Endothelial cell of umbilical vein (primary cell): Measurements from ENCODE around the gene CHSY3. TPM values are rescaled to one million over a fixed set of nuclear protein-coding genes. Genes with fewer than 3 reads are reported as not detected.

Source experiments
- BruUV-seq: library from RNA; stranded (reverse); fragments of 400-500 nt; replicated peaks from 2 replicates; lab custom pipeline; 2021; lab: Mats Ljungman, UMichigan
- CTCF ChIA-PET: fragments of 300-600, 350-600 bp; sonication (Branson Sonifier 250); formaldehyde crosslinking; loops from one replicate; lab custom pipeline; 2021; ENCODE audit warnings: antibody characterized with exemption, inconsistent platforms; lab: Charles Lee
- POLR2A ChIA-PET: fragments of 300-600, 350-600 bp; sonication (Branson Sonifier 250); formaldehyde crosslinking; loops from one replicate; lab custom pipeline; 2021; ENCODE audit warnings: antibody characterized with exemption, inconsistent platforms; lab: Charles Lee
- DNase-seq: peaks from one replicate; pipeline ENCODE4 v3.0.0-alpha.2; 2011; ENCODE audit warnings: low read depth, low spot score
- FAIRE-seq: peaks from 2 replicates; lab custom pipeline; 2011; peaks lifted over from hg19 to GRCh38; lab: Jason Lieb, UNC
- H2AFZ ChIP-seq: 2 replicates; pipeline ENCODE4 v1.6.0; 2012; ENCODE audit warnings: low read depth, low read length, control low read depth, inconsistent platforms
- H3K27ac ChIP-seq: 2 replicates; pipeline ENCODE4 v1.5.1; 2011; ENCODE audit warnings: low read depth, mild to moderate bottlenecking, control low read depth, low read length, moderate library complexity; ENCODE audit not compliant: insufficient read depth
- H3K27me3 ChIP-seq, 2 experiments: 2 replicates each; pipeline versions ENCODE4 v1.6.0 to v1.6.1; 2011; ENCODE audit warnings: low read length in 2 of 2, mixed read lengths in 1 of 2; ENCODE audit not compliant: control insufficient read depth in 2 of 2, insufficient read depth in 2 of 2
- H3K36me3 ChIP-seq, 2 experiments: 2 replicates in 1 of 2; 3 replicates in 1 of 2; pipeline ENCODE4 v1.5.1; 2011; ENCODE audit warnings: low read length in 2 of 2, mild to moderate bottlenecking in 1 of 2, moderate library complexity in 1 of 2; ENCODE audit not compliant: control insufficient read depth in 2 of 2, insufficient read depth in 2 of 2; ENCODE audit errors: extremely low read depth in 1 of 2
- H3K4me1 ChIP-seq: 3 replicates; pipeline ENCODE4 v1.5.1; 2011; ENCODE audit warnings: mild to moderate bottlenecking, low read length; ENCODE audit not compliant: control insufficient read depth, insufficient read depth; ENCODE audit errors: extremely low read depth
- H3K4me2 ChIP-seq: 2 replicates; pipeline ENCODE4 v1.6.1; 2011; ENCODE audit warnings: low read length, control low read depth, mixed read lengths; ENCODE audit not compliant: insufficient read depth
- H3K4me3 ChIP-seq, 3 experiments: fragments of 200-600 bp in 1 of 3; sonication (generic), shearing (Covaris generic) in 1 of 3; replicated peaks in 1 of 3; 2 replicates each; pipeline ENCODE4 v1.5.1; 2011 to 2016; ENCODE audit warnings: control low read depth in 3 of 3, low read length in 3 of 3, mild to moderate bottlenecking in 2 of 3, inconsistent platforms in 1 of 3, low read depth in 1 of 3, moderate library complexity in 1 of 3; ENCODE audit not compliant: insufficient read depth in 1 of 3
- H3K79me2 ChIP-seq: 2 replicates; pipeline ENCODE4 v1.6.0; 2012; ENCODE audit warnings: low read length, inconsistent platforms; ENCODE audit not compliant: control insufficient read depth, insufficient read depth
- H3K9ac ChIP-seq: replicated peaks from 2 replicates; pipeline ENCODE3; 2011; ENCODE audit warnings: low read length, control low read depth; ENCODE audit not compliant: insufficient read depth; ENCODE audit errors: extremely low read depth
- H3K9me1 ChIP-seq: replicated peaks from 3 replicates; pipeline ENCODE4 v1.6.0; 2011; ENCODE audit warnings: mild to moderate bottlenecking, low read length; ENCODE audit not compliant: control insufficient read depth, insufficient read depth; ENCODE audit errors: extremely low read depth
- H3K9me3 ChIP-seq: replicated peaks from 2 replicates; pipeline ENCODE4 v1.5.1; 2012; ENCODE audit warnings: low read length, inconsistent platforms; ENCODE audit not compliant: control insufficient read depth, insufficient read depth
- H4K20me1 ChIP-seq: replicated peaks from 2 replicates; pipeline ENCODE3; 2011; ENCODE audit warnings: mild to moderate bottlenecking, low read length; ENCODE audit not compliant: control insufficient read depth, insufficient read depth; ENCODE audit errors: extremely low read depth
- CTCF ChIP-seq, 2 donors: IDR thresholded peaks; 1 replicate in 1 of 2; 2 replicates in 1 of 2; pipeline ENCODE4 v1.5.1; 2011; ENCODE audit warnings: low read length in 2 of 2, mild to moderate bottlenecking in 2 of 2, moderate library complexity in 2 of 2, control low read depth in 1 of 2, inconsistent platforms in 1 of 2, low read depth in 1 of 2; ENCODE audit not compliant: insufficient read depth in 1 of 2; ENCODE audit errors: extremely low read depth in 1 of 2
- EZH2 ChIP-seq: IDR thresholded peaks from 2 replicates; pipeline ENCODE4 v1.6.1; 2012; ENCODE audit warnings: borderline replicate concordance, low read depth, mild to moderate bottlenecking, moderate library complexity, low read length, inconsistent platforms; ENCODE audit not compliant: severe bottlenecking
- FOS ChIP-seq: IDR thresholded peaks from 2 replicates; pipeline ENCODE4 v1.6.1; 2011; ENCODE audit warnings: mild to moderate bottlenecking, low read length, moderate library complexity, borderline replicate concordance; ENCODE audit not compliant: insufficient read depth
- GATA2 ChIP-seq: IDR thresholded peaks from 2 replicates; pipeline ENCODE4 v1.7.0; 2011; ENCODE audit warnings: low read depth, mild to moderate bottlenecking, moderate library complexity, mixed read lengths, low read length; ENCODE audit not compliant: insufficient read length, insufficient read depth
- JUN ChIP-seq: IDR thresholded peaks from 2 replicates; pipeline ENCODE4 v1.6.1; 2011; ENCODE audit warnings: borderline replicate concordance, low read depth; ENCODE audit not compliant: insufficient read length, insufficient read depth
- MAX ChIP-seq: IDR thresholded peaks from 2 replicates; pipeline ENCODE4 v1.6.1; 2011; ENCODE audit not compliant: insufficient read depth, insufficient read length
- MYC ChIP-seq: IDR thresholded peaks from one replicate; pipeline ENCODE4 v1.6.1; 2011; ENCODE audit warnings: mild to moderate bottlenecking, low read depth, low read length
- POLR2A ChIP-seq: IDR thresholded peaks from 2 replicates; pipeline ENCODE4 v1.6.1; 2012; ENCODE audit warnings: low read depth, mild to moderate bottlenecking, control low read depth, low read length
- POLR2AphosphoS5 ChIP-seq: IDR thresholded peaks from 2 replicates; pipeline ENCODE4 v1.6.1; 2012; ENCODE audit warnings: low read depth, mild to moderate bottlenecking, control low read depth, low read length, moderate library complexity; ENCODE audit not compliant: insufficient read depth
- dilution Hi-C: fragments of 300-500 bp; cut with MboI; formaldehyde crosslinking; loops from one replicate; pipeline ENCODE4 v1.15.0; 2019; ENCODE audit warnings: low sequenced_read_pairs; ENCODE audit not compliant: extremely low pct_ligation_motif_present
- intact Hi-C: fragments of 100-400 bp; cut with micrococcal nuclease; formaldehyde crosslinking; loops from one replicate; pipeline ENCODE4 v1.10.0; 2022
- polyA plus RNA-seq, 4 experiments: library from polyadenylated mRNA; depleted of rRNA in 3 of 4; stranded (reverse) in 3 of 4; unstranded in 1 of 4; fragments of >200 nt; gene quantifications; 2 replicates each; pipeline versions ENCODE4 v1.2.1 to v1.2.3, GENCODE V29; 2011 to 2012; ENCODE audit warnings: missing spikeins in 1 of 4
- total RNA-seq: library from RNA; stranded (reverse); gene quantifications from 2 replicates; pipeline ENCODE4 v1.2.3, GENCODE V29; 2021

CHSY3 gene
- total and polyA plus RNA-seq, 2 donors (not counting 3 experiments of a cell fraction or from before 2014, with no cell fraction given) = 2.2 to 8.4 TPM

GRCh38 chr5:129996896-129997295, 92.6 kb downstream of the CHSY3 start:
- intact Hi-C loops (no loop called here), dilution Hi-C loops (no loop called here)
- H3K9me3 ChIP-seq = no peaks in the 10 kb centered on the region
- H2AFZ ChIP-seq = no peak overlapping the region
- DNase-seq (no peak), FAIRE-seq (no peak)
- TF ChIP-seq MAX = no peak
- TF ChIP-seq POLR2A = no peak
- TF ChIP-seq GATA2 = no peak
- H3K4me2 ChIP-seq = no peak overlapping the region
- H4K20me1 ChIP-seq = no peaks in the 10 kb centered on the region
- H3K4me3 ChIP-seq = no peak overlapping the region
- no peaks in the 10 kb centered on the region for H3K4me1 ChIP-seq
- no peaks in the 10 kb centered on the region for H3K36me3 ChIP-seq
- H3K79me2 ChIP-seq = no peaks in the 10 kb centered on the region
- H3K9me1 ChIP-seq = no peaks in the 10 kb centered on the region
- no TSS peak for BruUV-seq
- H3K27ac ChIP-seq = no peak overlapping the region
- POLR2A ChIA-PET = no interaction called here
- H3K9ac ChIP-seq = no peak overlapping the region
- H3K27me3 ChIP-seq = no peaks in the 10 kb centered on the region
- CTCF ChIA-PET = no interaction called here

- CTCF ChIA-PET = interaction anchor here (0.7 kb wide), 1 partner anchor 35 kb away, joined by 3 read pairs; no protein-coding TSS in a partner anchor
- POLR2A ChIA-PET = no interaction called here
- intact Hi-C loops = no loop called here
Measured at GRCh38 chr5:130000460-130000859, 96.2 kb downstream of the CHSY3 start.

More at GRCh38 chr5:130000460-130000859, 96.2 kb downstream of the CHSY3 start:
- Histone ChIP-seq H3K27me3 (no peaks in the 10 kb centered on the region), H4K20me1 (no peaks in the 10 kb centered on the region), H3K36me3 (no peaks in the 10 kb centered on the region), H3K4me2 (no peak overlapping the region), H3K9me3 (no peaks in the 10 kb centered on the region), H3K9ac (no peak overlapping the region), H3K9me1 (no peaks in the 10 kb centered on the region), H3K79me2 (no peaks in the 10 kb centered on the region), H3K4me1 (no peaks in the 10 kb centered on the region), H3K4me3 (no peak overlapping the region), H2AFZ (no peak overlapping the region), H3K27ac (no peak overlapping the region)
- TF ChIP-seq POLR2AphosphoS5 (no peak), POLR2A (no peak), GATA2 (no peak), JUN (no peak), EZH2 (no peak), FOS (no peak), MYC (no peak), CTCF (IDR thresholded peaks at IDR 0.05; ENCODE audit: extremely low read depth in 1 of 2, insufficient read depth in 1 of 2, low read depth in 1 of 2, low read length in 2 of 2) (no peak), MAX (no peak)
- DNase-seq = no peak
- no peak for FAIRE-seq
- BruUV-seq = no TSS peak
- dilution Hi-C loops = no loop called here
